SKM-1 (cell line): ENCODE results near the gene PCLO.
"Not testable (repeated sequence)": the region's sequence is repeated elsewhere in the genome, so short reads cannot be mapped to it uniquely, and the experiment has no call there.

Experiments used
- DNase-seq: peaks from one replicate; lab custom pipeline; 2025; ENCODE audit not compliant: unreplicated experiment; lab: John Stamatoyannopoulos, UW

PCLO gene

DNA sequence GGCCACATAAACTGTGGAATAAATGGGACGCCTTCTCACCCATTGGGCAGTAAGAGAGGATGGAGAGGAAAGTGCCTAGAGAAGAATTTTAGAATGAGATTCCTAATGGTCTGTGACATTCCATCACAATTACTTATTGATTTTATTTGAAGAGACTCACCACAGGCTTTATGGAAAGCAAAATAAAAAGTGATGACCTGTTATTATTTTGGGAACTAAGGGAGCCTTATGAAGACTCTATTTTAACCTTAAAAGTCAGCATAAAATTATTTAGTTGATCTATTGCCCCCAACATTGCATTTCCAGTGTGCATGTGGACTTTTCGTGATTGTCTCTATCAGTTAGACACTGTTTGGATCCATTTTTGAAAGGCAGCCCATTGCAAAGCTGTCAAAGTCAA, 107.5 kb downstream of the PCLO start:
- no peak for DNase-seq

- no peak for DNase-seq
These were observed 108.2 kb downstream of the PCLO start for GRCh38 chr7:83054472-83054871.

DNA sequence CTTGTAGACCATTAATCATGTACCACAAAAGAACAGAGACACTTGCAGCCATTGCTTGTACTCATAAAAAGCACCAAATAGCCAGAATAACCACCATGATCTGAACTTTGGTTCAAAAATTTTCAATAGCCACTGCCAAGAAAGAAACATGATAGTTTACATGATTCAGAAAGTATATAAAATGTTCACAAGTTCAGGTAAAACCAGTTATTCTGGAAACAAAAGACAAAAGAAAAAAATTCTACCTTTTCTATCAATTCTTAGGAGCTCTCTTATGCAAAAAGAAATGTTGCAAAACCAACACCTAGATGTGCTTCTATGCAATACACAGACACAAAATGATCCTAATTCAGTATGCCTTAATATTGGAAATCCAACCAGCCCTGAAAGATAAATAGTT, 108.7 kb downstream of the PCLO start:
- no peak for DNase-seq

GRCh38 chr7:83040484-83040883, 122.2 kb downstream of the PCLO start:
- DNase-seq: peak; percentile 7

DNA sequence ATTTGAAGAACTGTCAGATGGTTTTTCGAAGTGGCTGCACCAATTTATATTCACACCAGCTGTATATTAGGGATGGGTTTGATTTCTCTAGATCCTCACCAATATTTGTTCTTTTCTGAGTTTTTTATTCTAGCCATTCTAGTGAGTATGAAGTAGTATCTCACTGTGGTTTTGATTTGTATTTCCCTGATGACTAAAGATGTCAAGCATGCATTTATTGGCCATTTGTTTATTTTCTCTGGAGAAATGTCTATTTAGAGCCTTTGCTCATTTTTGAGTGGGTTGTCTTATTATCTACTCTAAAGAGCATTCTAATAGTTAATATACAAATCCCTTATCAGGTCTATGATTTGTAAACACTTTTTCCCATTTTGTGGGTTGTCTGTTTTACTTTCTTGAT, 123.9 kb downstream of the PCLO start:
- DNase-seq: no peak

GRCh38 chr7:83036721-83037380, 125.8 kb downstream of the PCLO start:
- no peak for DNase-seq

DNA sequence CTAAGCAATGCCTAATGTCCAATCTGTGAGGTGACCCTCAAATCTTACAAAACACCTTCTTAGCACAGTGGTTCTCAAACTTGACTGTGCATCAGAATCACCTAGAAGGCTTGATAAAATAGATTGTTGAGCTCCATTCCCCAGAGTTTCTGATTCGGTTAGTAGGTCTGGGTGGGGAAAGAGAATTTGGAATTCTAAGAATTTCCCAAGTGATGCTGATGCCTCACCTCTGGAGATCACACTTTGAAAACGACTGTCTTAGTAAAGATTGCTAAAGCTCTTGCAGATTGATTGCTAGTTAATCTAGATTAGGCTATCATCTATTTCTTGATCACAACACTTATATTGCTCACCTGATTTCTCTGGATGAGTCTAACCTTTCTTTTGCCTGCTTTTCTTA, 126.6 kb downstream of the PCLO start:
- no peak for DNase-seq

- DNase-seq: no peak
These were observed 130.5 kb downstream of the PCLO start for GRCh38 chr7:83032195-83032594.

DNA sequence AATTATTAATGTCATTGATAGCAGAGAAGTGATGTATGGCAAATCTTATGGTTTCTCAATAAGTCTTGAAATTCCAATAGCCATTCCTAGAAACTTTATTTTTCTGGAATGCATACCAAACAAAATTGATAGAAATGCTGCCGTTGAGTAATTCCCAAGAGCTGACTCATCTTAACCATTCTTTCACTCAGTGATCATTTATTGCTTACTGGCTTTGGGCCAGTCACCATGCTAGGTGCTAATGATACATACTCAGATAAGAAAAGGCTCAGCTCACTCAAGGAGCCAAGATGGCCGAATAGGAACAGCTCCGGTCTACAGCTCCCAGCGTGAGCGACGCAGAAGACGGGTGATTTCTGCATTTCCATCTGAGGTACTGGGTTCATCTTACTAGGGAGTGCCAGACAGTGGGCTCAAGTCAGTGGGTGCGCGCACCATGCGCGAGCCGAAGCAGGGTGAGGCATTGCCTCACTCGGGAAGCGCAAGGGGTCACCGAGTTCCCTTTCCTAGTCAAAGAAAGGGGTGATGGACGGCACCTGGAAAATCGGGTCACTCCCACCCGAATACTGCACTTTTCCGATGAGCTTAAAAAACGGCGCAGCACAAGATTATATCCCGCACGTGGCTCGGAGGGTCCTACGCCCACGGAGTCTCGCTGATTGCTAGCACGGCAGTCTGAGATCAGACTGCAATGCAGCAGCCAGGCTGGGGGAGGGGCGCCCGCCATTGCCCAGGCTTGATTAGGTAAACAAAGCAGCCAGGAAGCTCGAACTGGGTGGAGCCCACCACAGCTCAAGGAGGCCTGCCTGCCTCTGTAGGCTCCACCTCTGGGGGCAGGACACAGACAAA, 138.6 kb downstream of the PCLO start:
- DNase-seq: not testable (repeated sequence)

DNA sequence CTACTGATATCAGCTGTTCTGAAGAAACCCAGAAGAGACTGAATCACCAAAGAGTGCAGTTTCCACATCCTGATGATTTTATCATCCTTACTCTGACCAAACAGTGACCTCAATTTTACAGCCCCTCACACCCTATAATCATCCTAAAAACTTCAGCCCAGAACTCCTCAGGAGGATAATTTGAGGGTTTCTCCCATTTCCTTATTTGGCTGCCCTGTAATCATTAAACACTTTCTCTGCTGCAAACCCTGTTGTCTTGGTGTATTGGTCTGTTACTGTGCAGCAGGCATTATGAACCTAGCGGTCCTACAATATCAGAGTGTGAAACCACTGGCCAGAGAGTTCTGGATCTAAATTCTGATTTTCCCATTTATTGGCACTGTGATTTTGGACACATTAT, 141.7 kb downstream of the PCLO start:
- DNase-seq: no peak

GRCh38 chr7:83020161-83020560, 142.5 kb downstream of the PCLO start:
- DNase-seq: no peak

GRCh38 chr7:83015916-83016315, 146.8 kb downstream of the PCLO start:
- no peak for DNase-seq

- no peak for DNase-seq
These were observed 148.1 kb downstream of the PCLO start for GRCh38 chr7:83014546-83014945.

- no peak for DNase-seq
These were observed 150.7 kb downstream of the PCLO start for GRCh38 chr7:83011954-83012353.

- peak; percentile 6 for DNase-seq
These were observed 157.3 kb downstream of the PCLO start for GRCh38 chr7:83005410-83005809.

DNA sequence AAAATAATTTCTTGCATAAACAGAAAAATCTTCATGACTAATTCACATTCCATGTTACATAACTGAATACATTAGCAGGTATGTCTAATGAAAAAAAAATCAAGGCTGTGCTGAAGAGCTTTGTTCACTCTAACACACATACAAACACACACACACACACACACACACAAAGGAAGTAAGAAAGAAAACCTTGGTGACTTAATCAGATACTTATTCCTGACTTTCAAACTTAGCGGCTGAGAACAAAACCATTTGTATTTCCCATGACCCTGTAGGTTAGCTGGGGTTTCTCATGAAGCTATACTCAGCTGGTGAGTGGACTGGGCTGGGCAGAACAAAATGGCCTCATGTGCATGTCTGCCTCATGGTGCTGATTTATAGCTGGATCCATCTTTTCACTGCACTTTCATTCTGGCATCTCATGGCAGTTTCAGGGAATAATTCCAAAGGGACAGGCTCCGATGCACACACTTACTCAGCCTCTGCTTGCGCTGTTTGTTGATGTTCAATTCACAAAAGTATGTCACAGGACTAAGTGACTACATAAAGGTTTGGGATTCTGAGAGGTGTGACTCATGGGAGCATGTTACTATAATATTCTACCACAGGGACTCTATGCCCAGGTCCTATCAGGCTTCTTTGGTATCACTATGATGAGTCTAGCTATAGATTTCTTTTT, 161.2 kb downstream of the PCLO start:
- DNase-seq: no peak

- DNase-seq: no peak
These were observed 164.2 kb downstream of the PCLO start for GRCh38 chr7:82998436-82998835.

- no peak for DNase-seq
These were observed 177.4 kb downstream of the PCLO start for GRCh38 chr7:82985144-82985802.

- no peak for DNase-seq
These were observed 182.4 kb downstream of the PCLO start for GRCh38 chr7:82980130-82980788.

DNA sequence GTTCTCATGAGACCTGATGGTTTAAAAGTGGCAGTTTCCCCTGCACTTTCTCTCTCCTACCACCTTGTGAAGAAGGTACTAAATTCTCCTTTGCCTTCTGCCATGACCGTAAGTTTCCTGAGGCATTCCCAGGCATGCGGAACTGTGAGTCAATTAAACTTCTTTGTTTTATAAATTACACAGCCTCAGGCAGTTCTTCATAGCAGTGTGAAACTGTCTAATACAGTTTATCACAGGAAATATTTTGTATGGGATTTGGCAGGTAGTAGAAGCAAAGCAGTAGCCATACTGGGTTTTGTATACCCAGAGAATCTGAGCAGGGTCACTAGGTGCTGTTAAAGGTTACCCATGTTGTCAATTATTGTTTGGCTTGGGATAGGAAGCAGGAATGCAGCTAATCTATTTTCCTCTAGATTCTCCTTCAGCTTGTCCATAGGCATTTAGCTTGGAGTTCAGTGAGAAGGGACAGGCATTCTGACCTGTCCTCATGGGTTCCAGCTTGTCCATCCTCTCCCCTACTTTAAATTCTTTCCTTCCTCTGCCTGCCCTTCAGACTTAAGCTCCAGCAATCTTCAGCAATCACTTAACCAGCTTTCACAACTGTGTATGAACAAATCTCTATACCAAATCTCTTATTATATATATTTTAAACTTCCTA, 186.7 kb downstream of the PCLO start:
- no peak for DNase-seq
